DMS79 treated with DMSO at 0.1 percent for 48 hours (cell line): ENCODE results near the gene CROCC.
"Not testable (repeated sequence)": the region's sequence is repeated elsewhere in the genome, so short reads cannot be mapped to it uniquely, and the experiment has no call there.

ENCODE experiments used
- DNase-seq: peaks from one replicate; lab custom pipeline; 2025; lab: John Stamatoyannopoulos, UW

Gene CROCC

DNA sequence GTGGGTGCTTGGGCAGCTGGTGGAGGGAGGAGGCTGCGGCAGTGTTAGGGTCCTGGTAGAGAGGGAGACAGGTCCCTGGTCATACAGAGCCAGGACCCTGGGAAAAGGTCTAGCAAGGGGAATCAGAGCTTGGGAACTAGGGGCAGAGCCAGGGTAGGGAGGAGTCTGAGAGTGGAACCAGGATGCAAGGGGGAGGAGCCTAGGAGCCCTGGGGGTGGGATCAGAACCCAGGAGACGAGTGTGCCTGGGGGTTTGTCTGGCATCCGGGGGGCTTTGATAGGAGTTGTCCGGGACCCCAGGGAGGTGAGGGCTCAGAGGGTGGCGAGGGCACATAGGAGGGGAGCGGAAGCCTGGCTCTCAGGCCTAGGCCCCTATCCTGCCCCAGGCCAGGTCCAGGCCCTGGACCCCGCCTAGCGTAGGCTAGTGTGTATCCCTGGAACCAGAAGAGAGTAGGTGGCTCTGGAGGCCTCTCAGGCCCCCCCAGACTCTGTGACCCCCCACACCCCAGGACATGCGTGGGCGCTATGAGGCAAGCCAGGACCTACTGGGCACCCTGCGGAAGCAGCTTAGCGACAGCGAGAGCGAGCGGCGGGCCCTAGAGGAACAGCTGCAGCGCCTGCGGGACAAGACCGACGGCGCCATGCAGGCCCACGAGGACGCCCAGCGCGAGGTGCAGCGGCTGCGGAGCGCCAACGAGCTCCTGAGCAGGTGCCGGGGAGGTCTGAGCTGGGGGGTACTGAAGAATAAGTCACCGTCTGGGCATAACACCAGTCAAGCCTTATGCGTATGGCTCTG lies 17.9 kb downstream of the CROCC start:
- not testable (repeated sequence) for DNase-seq

DNA sequence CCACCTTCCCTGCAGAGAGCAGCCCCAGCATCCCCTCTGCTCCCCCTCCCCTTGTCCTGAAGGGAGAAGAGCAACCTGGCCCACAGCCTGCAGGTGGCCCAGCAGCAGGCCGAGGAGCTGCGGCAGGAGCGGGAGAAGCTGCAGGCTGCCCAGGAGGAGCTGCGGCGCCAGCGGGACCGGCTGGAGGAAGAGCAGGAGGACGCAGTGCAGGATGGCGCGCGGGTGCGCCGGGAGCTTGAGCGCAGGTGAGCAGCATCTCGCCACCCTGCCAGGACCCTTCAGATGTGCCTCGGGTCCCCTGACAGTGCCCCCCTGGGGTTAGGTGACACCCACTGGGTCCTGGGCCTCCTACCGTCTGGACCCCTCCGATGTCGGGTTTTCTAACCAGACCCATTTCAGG lies 22.3 kb downstream of the CROCC start:
- no peak for DNase-seq

DNA sequence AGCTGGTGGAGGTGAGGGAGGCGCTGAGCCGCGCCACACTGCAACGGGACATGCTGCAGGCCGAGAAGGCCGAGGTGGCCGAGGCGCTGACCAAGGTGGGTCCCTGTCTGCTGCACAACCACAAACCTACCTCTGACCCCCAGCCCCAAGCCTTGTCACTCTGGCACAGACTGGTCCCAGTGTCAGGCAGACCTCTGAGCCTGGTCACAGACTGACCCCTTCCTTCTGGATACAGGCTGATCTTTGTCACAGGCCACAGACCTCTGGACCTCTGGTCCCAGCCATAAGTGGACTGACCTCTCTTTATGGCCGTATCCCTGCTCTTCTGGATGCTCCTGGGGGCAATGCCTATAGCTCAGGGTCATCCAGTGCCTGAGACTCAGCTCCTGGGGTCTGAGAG lies 23.8 kb downstream of the CROCC start:
- not testable (repeated sequence) for DNase-seq

DNA sequence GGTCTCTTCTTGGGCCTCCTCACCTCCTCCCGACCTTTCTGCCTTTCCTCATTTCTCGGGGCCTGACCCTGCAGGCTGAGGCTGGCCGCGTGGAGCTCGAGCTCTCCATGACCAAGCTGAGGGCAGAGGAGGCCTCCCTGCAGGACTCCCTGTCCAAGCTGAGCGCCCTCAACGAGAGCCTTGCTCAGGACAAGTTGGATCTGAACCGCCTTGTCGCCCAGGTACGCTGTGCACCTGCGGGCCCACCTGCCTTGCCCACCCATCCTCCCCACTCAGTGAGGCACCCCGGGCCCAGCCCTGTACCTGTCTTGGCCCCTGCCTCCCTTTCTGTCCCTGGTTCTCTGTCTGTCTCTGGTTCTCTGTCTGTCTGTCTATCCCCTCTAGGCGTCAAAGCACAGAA lies 24.5 kb downstream of the CROCC start:
- DNase-seq: not testable (repeated sequence)

DNA sequence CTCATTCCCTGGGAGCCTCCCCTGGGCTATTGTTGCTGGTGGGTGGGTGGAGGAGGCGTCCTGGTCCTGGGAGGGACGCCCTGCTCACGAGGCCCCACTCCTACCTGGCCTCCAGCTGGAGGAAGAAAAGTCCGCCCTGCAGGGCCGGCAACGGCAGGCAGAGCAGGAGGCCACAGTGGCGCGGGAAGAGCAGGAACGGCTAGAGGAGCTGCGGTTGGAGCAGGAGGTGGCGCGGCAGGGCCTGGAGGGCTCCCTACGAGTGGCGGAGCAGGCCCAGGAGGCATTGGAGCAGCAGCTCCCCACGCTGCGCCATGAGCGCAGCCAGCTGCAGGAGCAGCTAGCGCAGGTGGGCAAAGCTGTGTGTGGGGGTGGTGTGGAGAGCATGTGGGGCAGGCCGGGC lies 24.9 kb downstream of the CROCC start:
- DNase-seq: no peak

DNA sequence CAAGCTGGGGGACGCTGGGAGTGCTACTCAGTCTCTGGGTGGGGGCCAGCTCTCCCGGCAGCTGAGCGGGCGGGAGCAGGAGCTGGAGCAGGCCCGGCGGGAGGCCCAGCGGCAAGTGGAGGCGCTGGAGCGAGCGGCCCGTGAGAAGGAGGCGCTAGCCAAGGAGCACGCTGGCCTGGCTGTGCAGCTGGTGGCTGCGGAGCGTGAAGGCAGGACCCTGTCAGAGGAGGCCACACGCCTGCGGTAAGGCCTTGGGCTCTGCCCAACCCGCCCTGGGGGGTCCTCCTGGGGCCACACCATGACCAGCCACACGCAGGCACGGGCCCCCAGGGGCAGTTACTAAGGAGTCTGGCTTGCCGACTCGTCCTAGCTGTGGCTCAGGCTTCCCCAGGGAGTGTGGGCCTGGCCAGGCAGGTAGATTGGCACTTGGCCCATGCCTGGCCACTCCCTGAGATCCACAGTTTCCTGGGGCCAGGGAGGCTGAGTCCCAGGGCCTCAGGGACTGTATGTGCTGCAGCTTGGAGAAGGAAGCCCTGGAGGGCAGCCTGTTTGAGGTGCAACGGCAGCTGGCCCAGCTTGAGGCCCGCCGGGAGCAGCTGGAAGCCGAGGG lies 26.7 kb downstream of the CROCC start:
- peak; percentile 99 for DNase-seq

DNA sequence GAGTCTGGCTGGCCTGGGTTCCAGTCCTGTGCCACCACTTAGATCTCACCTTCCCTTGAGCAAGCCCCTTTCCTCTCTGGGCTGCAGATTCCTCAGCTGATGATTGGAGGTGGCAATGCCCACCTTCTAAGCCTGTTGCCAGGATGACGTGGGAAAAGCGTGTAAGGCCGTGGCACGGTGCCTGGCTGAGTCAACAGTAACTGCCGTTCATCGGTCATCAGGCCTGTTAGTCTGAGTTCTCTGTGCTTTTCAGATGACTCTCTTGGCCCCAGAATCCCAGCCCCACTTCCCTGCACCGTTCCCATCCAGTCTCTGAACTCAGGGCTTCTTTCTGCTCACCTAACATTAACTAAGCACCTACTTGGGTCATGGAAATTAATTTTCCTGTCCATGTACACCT lies 27.3 kb downstream of the CROCC start:
- peak; percentile 58 for DNase-seq

DNA sequence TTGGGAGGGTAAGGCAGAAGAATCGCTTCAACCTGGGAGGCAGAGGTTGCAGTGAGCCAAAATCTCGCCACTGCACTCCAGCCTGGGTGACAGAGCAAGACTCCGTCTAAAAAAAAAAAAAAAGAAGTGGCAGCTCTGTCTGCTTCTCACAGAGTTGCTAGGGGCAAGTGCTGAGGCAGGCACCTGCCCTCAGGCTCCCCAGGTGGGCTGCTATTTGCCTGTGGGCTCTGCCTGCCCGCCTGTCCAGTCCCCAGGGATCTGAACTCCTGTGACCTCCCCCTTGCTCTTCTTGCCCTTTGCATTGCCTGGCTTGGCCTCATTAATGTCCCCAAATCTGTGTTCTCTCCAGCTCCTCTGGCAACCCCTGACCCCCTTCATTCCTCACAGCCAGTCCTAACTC lies 30.6 kb downstream of the CROCC start:
- DNase-seq: not testable (repeated sequence)

DNA sequence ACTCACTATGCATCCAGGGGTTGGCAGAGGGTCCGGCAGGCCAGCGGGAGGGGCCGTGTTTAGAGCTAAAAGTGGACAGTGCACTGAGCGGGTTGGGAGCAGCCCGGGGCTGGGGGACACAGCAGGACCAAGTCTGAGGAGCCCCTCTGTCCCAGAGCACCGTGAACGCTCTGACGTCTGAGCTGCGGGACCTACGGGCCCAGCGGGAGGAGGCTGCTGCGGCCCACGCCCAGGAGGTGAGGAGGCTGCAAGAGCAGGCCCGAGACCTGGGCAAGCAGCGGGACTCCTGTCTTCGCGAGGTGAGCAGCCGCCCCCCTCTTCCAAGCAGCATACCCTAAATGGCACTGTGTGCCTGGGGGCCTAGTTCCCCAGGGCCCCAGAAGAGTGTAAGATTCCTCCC lies 32.8 kb downstream of the CROCC start:
- no peak for DNase-seq

DNA sequence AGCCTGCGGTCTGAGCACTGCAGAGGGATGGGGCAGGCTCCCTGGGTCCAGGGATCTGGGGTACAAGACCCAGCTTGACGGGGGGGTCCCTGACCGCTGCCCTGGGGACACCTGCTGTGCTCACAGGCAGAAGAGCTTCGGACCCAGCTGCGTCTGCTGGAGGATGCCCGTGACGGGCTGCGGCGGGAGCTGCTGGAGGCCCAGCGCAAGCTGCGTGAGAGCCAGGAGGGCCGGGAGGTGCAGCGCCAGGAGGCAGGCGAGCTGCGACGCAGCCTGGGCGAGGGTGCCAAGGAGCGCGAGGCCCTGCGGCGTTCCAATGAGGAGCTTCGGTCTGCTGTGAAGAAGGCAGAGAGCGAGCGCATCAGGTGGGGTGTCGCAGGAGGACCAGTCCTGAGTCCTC lies 33.5 kb downstream of the CROCC start:
- DNase-seq: no peak

DNA sequence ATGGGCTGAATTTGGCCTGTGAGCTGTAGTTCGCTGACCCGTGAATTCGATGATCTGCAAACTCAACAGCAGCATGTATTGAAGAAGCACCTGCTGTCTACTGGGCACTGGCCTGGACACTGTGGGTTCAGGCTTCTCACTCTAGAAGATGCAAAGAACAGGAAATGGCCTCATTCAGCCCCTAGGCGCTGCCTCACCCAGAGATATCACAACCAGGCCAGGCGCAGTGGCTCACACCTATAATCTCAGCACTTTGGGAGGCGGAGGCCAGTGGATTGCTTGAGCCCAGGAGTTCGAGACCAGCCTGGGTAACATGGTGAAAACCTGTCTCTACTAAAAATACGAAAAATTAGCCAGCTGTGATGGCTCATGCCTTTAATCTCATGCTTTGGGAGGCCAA lies 35.0 kb downstream of the CROCC start:
- DNase-seq: no peak

DNA sequence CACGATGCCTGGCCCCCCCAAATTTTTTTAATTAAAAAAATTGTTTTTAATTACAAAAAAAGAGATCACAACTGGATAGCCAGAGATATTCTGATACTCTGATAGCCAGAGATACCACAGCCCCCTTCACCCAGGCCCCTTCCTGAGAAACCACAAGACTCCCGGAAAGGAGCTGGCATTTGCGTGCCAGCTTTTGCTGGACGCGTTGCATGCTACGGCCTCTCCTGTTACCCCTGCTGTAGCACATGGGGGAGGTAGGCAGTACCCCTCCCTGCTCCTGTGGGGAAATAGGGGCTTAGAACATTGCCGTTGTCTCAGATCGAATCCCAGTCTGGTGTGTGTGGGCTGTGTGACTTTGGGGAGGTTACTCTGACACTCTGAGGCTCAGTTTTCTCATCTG lies 36.0 kb downstream of the CROCC start:
- no peak for DNase-seq

DNA sequence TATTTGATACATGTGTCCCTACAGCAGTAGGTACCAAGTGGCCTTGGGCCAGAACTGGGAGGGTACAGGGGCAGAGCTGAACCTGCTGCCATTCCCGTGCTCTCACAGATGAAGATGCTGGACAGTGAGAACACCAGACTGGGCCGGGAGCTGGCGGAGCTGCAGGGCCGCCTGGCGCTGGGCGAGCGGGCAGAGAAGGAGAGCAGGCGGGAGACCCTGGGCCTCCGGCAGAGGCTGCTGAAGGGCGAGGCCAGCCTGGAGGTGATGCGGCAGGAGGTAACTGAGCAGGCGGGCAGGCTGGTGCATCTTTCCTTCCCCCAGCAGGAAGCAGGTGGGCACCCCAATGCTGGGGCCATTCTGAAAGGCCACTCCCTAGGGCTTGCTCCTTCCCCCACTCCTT lies 36.7 kb downstream of the CROCC start:
- no peak for DNase-seq

DNA sequence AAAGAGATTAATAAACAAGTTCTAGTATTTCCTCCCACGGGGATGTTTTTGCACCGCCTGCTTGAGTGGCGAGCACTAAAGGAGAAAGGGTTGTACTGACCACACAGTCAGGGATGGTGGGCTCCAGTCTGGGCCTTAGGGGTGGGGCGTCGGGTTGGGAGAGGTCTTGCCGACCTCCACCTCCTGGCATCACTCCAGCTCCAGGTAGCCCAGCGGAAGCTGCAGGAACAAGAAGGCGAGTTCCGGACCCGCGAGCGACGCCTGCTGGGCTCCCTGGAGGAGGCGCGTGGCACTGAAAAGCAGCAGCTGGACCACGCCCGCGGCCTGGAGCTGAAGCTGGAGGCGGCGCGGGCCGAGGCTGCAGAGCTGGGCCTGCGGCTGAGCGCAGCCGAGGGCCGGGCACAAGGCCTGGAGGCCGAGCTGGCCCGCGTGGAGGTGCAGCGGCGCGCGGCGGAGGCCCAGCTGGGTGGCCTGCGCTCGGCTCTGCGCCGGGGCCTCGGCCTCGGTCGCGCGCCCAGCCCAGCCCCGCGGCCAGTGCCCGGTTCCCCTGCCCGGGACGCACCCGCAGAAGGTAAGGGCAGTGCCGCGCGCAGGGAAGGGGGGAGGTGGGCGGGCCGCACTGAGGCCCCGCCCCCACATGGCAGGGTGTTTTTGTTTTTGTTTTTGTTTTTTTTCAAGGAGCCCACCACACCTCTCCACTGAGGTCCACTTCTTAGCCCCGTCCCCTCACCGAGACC lies 39.0 kb downstream of the CROCC start:
- peak; percentile 35 for DNase-seq

DNA sequence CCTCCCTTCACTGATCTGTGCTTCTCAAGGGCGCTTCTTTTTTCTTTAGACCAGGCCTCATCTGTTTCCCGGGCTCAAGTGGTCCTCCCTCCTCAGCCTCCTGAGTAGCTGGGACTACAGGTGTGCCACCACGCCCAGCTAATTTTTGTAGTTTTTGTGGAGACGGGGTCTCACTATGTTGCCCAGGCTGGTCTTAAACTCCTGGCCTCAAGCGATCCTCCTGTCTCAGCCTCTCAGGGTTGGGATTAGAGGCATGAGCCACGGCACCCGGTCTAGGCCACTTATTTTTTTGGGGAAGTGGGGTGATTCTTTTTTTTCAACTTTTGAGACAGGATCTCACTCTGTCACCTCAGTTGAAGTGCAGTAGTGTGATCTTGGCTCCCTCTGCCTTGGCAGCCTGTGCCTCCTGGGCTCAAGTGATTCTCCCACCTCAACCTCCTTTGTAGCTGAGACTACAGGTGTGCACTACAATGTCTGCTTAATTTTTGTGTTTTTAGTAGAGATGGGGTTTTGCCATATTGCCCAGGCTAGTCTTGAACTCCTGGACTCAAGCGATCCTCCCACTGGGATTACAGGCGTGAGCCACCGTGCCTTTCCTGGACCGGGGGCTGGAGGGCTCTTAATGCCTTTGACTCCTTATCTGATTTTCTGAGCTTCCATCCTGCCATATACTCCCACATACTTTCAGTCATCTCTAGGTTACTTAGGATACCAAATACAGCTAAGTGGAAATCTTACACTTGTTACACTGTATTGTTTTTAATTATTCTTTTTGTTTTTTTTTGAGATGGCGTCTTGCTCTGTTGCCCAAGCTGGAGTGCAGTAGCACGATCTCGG lies 39.8 kb downstream of the CROCC start:
- no peak for DNase-seq

DNA sequence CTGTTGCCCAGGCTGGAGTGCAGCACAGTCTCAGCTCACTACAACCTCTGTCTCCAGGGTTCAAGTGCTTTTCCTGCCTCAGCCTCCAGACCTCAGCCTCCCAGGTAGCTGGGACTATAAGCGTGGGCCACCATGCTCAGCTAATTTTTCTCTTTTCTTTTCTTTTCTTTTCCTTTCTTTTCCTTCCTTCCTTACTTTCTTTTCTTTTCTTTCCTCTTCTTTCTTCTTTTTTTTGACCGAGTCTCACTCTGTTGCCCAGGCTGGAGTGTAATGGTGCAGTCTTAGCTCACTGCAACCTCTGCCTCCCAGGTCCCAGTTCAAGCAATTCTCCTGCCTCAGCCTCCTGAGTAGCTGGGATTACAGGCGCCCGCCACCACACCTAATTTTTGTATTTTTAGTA lies 42.4 kb downstream of the CROCC start:
- DNase-seq: not testable (repeated sequence)

DNA sequence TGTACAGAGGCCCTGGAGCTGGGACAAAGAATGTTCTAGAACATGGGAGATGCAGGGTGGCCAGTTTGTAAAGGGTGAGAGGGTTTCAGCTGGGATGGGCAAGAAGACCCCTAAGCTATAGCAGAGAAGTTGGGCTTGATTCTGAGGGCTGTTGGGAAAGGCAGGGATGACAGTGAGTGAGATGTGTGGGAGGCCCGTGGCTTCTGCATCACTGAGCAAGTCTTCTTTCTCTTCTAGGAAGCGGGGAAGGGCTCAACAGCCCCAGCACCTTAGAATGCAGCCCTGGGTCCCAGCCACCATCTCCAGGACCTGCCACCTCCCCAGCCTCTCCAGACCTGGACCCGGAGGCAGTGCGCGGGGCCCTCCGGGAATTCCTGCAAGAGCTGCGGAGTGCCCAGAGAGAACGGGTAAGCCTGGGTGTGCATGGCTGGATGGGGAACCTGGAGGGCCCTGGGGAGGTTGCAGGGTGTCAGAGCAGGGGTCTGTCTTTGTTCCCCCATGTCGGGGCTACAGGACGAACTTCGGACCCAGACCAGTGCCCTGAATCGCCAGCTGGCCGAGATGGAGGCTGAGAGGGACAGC lies 43.8 kb downstream of the CROCC start:
- no peak for DNase-seq

DNA sequence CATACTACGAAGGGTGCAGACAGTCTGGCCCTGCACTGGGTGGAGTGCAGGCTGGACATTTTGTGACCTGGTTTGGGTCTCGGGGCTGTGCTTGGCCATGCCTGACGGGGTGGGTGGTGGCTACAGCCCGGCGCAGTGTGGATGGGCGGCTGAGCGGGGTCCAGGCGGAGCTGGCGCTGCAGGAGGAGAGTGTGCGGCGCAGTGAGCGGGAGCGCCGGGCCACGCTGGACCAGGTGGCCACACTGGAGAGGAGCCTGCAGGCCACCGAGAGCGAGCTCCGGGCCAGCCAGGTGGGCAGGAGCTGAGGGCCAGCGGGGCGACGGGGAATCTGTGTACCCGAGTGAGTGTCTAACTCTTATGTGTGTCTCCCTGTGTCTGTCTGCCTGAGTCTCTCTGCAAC lies 44.6 kb downstream of the CROCC start:
- DNase-seq: no peak

DNA sequence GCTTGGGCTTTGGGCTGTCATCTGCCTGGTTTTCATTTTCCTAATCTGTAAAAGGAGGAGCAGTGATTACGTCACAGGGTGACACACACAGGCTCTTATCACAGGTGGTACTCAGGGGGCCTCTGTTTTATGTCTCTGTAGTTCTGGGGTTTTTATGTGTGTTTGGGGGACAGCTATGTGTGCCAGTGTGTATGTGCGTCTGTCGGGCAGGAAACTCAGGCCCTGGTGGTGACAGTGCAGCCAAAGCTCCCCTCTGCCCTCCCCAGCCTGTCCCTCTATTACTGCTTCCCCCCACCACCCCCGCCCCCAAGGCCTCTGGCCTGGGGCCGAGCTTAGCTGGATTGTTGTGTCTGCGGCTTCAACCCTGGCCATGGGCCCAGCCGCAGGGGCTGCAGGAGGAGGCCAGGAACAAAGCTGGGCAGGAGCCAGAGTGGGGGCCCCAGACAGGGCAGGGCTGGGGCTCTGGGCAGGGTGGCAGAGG lies 45.4 kb downstream of the CROCC start:
- DNase-seq: peak; percentile 73

DNA sequence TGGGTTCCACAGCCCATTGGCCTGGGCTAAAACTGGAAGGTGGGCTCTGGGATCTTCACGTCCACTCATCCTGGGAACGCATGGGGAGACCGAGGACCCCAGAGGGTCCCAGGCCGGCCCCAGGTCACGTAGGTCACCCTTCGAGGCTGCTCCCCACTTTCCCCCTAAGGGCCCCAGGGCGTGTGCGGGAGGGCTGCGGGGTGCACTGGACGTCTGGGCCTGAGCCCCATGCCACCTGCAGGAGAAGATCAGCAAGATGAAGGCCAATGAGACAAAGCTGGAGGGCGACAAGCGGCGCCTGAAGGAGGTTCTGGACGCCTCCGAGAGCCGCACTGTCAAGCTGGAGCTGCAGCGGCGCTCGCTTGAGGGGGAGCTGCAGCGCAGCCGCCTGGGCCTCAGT lies 46.2 kb downstream of the CROCC start:
- DNase-seq: no peak

DNA sequence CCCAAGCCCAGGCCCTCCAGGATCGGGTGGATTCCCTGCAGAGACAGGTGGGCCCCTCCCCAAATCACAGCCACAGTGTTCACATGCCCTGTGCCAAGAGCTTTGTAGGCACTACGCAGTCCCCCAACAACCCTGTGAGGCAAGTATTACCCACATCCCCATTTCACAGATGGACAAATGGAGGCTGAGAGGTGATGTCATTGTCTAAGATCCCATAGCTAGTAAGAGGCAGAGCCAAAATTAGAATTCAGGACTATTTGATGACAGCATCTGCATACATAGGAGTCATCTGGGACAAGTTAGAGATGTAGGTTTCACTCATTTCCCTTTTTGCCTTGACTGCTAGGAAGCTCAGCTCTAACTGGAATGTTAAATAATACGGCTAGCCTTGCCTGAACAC lies 46.6 kb downstream of the CROCC start:
- DNase-seq: no peak
